GM21526 (cell line): ENCODE results near the gene FAM149B1.
"Not testable (repeated sequence)": the region's sequence is repeated elsewhere in the genome, so short reads cannot be mapped to it uniquely, and the experiment has no call there.

Source experiments
- ATAC-seq: cut with Tn5 transposase; IDR thresholded peaks from one replicate; pipeline ENCODE4 v1.9.1; 2021; ENCODE audit warnings: moderate library complexity; ENCODE audit not compliant: unreplicated experiment, low FRiP score

FAM149B1 gene

DNA sequence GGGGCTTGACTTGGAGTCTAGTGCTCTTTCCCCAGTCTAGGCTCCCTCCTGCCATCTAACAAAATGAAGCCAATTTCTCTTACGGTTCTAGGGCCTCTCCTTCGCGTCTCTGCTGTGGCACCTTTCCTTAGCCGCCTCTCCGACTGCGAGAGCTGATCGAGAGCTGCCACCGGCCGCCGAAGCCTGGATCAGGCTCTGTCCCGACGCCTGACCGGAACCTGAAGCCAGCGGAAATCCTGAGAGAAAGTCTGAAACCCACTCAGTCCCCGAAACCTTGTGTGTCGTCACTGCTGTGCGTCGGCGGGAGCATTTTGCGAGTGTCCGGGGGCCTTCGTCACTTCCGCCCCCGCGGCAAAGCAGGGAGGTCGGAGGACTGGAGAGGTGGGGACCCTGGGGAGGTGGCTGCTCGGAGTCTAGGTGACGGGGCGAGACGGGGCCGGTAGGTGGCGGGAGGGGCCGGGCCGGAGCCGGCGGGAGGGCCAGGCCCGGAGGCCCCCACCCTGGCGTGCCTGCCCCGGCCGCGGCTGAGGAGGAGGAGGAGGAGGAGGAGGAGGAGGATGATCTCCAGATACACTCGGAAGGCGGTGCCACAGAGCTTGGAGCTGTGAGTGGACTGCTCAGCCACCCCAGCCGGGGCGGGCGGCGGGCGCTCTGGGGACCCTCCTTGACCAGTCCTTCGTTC is at the start of gene FAM149B1, which contains the start of gene ECD:
FAM149B1 (plus strand) TSS at position 337 of the 682 bp plus-strand sequence; CDS start at position 558, 221 bp downstream.
ECD (minus strand) TSS at position 226 of the 682 bp plus-strand sequence. CDS start 4,071 bp downstream, outside the sequence.
- peak; percentile 91 for ATAC-seq

DNA sequence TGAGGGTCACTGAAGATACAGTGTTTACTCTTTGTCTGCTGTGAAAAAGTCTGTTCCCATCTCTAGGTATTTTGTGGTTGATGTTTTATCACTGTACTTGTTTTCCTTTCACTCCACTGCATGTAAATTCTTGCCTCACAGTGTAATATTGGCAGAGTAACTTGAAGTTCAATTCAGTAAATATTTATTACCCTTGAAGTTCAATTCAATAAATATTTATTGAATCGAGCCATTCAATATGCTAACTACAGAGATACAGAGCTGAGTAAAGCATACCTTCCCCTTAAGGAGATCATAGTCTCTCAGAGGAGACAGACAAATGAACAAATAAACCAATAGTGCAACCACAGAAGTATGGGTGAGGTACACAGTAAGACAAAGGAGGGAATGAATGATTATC is 48.5 kb upstream of the FAM149B1 start:
- ATAC-seq: no peak

DNA sequence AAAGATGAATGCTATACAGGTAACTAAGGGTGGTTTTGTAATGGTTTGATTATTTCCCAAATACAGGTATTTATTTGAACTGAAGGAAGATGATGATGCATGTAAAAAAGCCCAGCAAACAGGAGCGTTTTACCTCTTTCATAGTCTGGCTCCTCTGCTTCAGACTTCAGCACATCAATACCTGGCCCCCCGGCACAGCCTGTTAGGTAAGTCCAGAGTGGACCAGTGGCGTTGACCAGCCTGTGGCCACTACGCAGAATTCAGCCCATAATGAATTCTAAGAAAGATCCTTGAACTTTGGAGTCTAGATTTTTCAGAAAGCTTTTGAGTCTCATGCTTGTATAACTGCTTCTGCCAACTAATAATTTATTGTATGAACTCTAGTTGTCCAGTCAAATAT is 48.0 kb upstream of the FAM149B1 start:
- no peak for ATAC-seq

DNA sequence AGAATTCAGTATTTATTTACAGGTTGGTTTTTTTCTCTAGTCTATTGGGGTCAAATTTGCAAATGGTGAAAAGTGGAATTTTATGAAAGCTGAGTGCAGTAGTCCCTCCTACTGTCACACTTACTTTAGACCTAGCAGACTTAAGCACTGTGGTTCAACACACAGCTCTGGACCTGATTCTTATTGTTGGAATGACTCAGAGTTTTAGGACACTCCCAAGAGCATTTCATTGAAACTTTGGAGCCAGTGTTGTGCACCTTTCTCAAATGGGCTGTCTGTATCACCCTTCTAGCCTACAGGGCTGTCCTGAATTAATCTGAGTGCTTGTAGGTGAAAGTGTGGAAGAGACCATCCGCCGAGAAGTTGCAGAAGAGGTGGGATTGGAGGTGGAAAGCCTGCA is 41.6 kb upstream of the FAM149B1 start:
- ATAC-seq: no peak

DNA sequence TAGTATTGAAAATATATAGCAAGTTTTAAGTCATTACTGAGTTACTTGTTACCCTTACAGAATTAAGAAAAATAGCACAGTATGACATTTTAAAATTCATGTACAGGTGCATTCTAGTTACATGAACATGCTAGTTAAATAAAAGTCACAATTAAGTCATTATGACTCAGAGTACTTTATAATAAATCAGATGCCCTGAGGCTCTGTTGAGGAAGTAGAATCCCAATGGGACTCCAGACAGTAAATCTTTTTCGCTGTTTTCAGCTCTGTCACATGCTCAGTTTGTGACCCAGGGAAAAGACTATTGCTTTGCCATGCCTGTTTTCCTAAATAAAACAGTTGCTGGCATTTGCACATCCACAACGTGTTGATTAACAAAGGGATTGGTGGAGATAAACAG is 36.6 kb upstream of the FAM149B1 start:
- ATAC-seq: no peak

DNA sequence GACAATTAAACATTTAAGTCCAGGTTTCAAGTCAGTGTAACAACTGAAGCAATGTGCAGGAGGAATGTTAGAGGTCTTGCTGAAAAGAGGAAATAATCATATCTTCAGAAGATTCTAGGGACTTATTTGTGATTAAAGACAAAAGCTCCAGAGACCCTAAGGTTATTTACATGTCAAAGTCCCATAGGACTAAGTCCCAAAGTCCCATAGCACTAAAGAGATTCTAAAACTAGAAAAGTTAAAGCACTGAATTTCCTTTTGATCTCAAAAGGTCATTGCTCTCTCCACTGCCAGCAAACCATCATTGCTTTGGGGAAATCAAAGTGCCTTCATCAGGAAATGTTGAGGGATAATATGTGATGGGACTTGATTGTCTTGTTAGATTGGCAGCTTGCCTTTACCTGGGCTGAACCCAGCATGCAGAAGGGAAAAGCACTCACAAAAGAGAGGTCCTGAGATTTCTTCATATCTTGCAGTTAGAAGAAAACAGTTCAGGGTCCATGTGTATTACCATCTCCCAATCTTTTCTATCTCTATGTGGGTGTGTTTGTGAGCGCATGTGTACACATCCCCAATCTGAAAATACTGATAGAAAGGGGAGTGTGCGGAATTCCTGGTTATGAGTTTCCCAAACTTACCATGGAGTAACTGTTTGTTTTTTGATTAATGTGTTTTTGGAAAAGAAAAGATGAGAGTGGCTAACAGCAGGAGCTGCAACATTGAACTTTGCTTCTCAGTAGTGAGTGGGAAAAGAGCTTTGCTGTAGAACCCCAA is 35.8 kb upstream of the FAM149B1 start:
- no peak for ATAC-seq

DNA sequence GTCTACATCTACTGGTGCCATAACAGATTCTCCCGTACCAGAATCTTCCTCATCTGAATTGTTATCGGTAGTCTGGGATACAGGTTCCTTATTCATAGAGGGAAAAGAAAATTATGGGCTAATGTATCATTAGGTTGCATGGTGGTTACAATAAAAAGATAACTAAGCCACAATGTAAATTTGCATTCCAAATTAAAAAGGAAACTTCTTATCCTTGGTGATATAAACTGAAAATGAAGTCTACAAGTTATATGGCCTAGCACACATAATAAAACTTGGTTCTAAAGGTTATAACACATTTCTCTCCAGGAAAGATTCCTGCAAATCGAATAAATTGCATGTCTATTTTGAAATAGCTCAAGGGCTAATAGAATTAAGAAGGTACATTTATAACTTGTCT is 33.2 kb upstream of the FAM149B1 start:
- no peak for ATAC-seq

DNA sequence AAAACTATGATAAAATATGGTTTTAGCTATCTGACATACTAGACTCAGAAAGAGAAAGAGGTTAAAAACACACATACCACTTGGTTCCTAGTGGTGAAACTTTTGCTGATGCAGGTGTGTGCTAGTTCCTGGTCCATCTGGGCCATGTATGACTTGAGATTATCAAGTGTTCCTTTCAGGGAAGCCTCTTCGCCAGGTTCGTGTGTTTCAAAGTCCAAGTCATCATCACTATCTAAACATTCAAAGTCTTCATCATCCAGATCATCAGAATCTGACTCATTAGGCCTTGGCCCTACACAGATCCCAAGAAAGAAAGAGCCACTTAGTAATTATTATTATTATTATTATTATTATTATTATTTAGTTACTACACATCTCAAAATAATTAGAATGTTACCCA is 31.3 kb upstream of the FAM149B1 start:
- no peak for ATAC-seq

DNA sequence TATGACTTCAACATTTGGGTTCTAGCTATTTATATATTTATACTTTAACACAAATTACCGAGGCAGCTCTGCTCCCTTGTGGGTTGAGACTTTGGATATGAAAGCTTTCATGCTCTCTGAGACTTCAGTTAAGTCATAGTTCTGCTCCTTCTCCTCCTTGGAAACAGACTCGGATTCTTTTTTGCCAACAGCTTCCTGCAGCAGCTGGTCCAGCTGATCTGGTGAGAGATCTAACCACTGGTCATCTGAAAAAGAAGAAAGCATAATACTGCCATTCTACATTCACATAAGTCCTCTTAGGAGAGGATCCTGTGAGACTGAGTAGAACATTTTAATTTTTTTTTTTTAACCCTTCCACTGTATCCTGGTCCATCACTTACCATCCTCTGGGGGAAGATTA is 28.7 kb upstream of the FAM149B1 start:
- no peak for ATAC-seq

DNA sequence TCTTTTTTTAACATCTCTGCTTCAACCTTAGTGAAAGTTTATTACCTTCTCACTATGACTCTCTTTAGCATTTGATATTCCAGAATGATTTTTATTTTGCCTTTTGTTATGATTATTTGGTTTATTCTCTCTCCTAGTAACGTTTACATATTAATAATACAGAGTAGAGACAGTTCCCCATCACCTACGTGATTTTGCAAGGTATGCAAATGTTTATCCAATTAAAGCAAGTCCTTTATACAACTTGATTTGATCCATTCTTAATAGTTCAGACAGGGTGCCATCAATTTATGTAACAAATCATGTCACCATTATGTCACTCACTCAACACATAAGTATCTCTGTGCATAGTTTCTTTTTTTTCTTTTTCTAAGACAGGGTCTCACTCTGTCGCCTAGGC is 26.3 kb upstream of the FAM149B1 start:
- ATAC-seq: no peak

DNA sequence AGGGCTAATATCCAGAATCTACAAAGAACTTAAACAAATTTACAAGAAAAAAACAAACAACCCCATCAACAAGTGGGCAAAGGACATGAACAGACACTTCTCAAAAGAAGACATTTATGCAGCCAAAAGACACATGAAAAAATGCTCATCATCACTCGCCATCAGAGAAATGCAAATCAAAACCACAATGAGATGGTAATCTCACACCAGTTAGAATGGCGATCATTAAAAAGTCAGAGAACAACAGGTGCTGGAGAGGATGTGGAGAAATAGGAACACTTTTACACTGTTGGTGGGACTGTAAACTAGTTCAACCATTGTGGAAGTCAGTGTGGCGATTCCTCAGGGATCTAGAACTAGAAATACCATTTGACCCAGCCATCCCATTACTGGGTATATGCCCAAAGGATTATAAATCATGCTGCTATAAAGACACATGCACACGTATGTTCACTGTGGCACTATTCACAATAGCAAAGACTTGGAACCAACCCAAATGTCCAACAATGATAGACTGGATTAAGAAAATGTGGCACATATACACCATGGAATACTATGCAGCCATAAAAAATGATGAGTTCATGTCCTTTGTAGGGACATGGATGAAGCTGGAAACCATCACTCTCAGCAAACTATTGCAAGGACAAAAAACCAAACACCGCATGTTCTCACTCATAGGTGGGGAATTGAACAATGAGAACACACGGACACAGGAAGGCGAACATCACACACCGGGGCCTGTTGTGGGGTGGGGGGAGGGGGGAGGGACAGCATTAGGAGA is 17.1 kb upstream of the FAM149B1 start:
- not testable (repeated sequence) for ATAC-seq

DNA sequence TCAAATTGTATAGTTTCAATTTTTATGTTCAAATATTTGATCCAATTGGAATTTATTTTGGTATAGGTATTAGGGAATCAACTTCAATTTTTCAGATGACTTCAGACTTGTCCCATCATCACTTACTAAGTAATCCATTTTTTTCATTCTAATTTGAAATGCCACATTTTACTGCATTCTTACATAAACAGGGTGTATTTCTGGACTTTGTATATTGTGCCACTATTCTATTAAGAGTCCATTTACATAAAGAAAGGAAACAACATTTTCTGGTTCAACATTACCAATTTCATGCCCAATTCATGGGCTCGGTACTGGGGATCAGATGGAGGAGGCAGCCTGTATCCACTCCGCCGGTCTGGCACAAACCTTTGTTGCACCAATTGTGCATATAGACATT is 15.9 kb upstream of the FAM149B1 start:
- no peak for ATAC-seq

DNA sequence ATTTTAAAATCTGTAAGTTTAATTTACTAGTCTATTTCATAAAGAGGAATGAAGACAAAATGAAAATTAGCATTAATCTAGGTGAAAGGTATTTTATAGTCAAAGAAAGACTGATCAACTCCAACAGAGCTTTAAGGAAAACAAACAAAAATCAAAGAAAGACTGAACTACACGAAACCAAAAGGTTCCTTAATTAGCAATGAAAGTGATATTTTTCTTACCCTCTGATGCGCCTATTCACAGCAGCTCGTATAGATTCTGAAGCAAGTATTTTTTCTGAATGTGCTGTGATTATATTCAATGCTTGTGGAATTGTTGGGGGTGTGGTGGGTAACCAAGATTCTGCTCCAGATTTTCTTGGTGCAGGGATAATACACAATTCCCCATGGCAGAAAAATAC is 11.9 kb upstream of the FAM149B1 start:
- ATAC-seq: no peak

DNA sequence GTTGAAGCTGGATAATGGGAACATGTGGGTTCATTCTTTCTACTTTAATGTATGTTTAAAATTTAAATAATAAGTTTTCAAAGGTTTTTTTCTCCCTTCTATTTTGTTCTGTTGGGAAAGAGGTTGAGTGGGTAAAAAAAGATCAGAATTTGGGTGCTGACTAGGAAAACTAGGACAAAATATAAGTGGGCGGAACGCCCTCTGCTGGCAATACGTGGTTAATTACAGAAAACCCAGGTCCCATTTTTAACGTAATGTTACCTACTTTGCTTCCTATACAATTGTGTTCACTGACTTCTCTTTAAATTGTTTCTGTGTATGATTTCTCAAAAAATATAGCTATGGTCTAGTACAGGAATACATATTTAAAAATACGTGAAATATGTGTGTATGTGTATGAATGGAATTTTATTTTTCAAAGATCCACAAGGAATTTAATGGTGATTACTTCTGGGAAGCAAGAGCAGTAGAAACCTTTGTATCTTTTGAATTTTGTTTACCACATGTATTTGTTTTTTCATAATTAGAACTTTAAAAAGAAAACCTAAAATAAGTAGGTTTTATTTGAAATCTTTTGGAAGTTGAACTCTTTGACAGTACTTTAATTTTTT is 8.8 kb upstream of the FAM149B1 start:
- no peak for ATAC-seq

DNA sequence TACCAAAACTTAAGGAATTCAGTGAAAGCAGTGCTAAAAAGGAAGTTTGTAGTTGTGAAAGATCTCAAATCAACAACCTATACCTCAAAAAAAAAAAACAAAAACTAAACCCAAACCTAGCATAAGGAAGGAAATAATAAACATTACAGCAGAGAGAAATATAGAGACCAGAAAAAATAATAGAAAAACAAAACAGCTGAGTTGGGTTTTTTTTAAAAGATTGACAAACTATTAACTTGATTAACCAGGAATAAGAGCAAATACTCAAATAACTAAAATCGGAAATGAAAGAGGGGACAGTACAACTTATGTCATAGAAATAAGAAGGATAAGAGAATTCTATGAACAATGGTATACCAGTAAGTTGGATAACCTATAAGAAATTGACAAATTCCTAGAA is 6.8 kb upstream of the FAM149B1 start:
- ATAC-seq: no peak

DNA sequence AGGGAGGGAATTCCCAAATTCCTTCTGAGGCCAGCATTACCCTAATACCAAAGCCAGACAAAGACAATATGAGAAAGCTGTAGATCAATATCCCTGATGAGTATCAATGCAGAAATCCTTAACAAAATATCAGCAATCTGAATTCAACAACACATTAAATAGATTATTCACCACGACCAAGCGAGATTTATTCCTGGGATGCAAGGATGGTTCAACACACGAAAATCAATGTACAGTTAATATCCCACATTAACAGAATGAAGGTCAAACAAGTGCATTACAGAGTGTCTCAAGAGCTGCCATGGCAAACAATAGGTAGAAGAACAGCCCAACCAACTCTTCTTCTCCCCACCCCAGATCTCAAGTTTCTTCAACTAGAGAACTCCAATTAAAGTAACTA is 6.3 kb upstream of the FAM149B1 start:
- no peak for ATAC-seq

DNA sequence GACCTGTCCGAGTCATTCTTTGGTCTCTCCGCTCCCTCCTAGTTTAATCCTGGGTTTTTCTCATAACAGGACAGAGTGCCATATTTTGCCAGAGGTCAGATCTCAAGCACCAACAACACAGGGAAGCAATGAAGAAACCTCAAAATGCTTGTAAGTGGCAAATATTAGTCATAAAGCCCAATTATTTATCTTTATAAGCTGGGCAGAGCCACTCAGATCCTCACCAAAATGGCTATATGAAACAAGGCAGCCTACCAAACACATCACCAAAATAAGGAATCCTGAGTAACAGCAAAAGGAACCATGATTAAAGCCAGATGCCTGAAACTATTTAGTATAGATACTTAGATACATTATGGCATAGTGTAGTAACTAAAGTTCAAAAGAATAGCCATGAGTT is 4.8 kb upstream of the FAM149B1 start:
- ATAC-seq: no peak

DNA sequence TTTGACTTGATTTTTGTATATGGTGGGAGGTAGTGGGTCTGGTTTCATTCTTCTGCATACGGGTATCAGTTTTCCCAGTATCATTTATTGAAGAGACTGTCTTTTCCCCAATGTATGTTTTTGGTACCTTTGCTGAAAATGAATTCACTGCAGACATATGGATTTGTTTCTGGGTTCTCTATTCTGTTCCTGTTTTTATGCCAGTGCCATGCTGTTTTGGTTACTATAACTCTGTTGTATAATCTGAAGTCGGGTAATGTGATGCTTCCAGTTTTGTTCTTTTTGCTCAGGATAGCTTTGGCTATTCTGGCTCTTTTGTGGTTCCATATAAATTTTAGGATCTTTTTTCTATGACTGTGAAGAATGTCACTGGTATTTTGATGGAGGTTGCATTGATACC is 947 bp upstream of the FAM149B1 start:
- ATAC-seq: no peak

DNA sequence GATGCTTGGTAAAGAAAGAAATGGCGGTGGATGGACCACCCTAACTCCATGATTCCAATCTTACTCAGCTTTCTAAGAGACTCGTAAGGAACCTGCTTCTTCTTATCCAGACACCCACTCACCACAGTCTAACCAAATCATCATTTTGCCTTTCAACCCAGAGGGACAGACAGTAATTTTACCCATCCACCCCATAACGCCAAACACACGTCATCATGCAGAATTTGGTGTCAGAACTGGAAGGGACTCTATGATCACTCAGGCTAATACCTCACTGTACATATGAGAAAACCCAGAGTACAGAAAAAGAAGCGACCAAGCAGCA is 499 bp upstream of the FAM149B1 start:
- no peak for ATAC-seq

DNA sequence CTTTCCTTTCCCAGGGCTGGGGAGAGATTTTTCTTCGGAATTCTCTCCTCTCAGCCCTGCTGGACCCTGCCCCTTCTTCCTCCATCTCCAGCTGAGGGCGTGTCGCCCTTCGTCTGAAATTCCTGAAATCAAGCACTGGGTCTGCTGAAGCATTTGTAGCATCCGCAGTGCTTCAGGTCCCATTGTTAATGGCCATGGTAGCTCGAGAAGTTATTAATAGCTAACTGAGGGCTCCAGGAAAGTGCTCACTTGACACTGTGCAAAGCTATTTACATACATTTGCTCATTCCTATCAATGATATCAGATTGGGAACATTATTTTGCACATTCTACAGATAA is 515 bp downstream of the FAM149B1 start:
- ATAC-seq: peak; percentile 24

DNA sequence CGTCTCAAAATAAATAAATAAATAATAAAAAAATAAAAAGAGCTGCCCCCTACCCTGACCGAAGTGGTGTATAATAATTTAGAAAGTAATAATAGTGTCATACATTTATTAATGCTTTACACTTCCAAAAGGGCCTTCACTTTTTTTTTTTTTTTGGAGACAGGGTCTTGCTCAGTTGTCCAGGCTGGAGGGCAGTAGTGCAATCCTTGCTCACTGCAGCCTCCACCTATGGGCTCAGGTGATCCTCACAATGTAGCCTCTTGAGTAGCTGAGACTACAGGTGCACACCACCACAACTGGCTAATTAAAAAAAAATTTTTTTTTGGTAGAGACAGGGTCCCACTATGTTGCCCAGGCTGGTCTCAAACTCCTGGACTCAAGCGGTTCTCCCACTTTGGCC is 1.4 kb downstream of the FAM149B1 start:
- ATAC-seq: no peak
